ENCODE results near the gene AIF1L.

AIF1L gene

DNA sequence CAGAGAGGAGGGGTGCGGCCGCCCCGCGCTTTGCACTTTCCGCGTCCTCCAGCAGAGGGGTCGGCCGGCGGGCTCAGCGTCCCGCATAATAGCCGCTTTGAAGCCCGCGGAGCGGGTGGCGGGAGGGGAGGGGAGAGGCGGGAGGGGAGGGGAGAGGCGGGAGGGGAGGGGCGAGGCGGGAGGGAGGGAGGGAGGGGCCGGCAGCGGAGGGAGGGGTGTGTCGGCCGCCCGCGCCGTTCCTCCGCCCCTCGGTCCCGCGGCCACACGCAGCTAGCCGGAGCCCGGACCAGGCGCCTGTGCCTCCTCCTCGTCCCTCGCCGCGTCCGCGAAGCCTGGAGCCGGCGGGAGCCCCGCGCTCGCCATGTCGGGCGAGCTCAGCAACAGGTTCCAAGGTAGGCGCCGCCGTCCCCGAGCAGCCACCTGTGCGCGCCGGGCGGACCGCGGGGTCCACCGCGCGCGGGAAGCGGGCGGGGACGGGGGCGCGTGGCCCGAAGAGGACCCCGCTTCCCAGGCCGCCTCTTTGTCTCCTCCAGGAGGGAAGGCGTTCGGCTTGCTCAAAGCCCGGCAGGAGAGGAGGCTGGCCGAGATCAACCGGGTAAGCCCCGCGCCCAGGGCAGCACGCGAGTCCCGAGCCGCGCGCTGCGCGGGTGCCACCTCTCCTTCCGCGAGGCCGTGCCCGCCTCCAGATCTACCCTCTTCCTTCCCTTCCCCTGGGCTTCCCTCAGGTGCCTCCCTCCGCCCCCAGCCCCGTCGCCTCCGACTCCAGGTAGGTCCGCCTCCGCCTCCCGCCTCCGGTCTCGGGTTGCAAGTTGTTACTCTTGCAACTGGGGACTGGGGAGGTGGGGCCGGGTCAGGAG is at the start of gene AIF1L:
Gene AIF1L (plus strand): TSS at position 263 of the 857 bp plus-strand sequence. CDS start 99 bp downstream, at position 362.
- no peak for DNase-seq

DNA sequence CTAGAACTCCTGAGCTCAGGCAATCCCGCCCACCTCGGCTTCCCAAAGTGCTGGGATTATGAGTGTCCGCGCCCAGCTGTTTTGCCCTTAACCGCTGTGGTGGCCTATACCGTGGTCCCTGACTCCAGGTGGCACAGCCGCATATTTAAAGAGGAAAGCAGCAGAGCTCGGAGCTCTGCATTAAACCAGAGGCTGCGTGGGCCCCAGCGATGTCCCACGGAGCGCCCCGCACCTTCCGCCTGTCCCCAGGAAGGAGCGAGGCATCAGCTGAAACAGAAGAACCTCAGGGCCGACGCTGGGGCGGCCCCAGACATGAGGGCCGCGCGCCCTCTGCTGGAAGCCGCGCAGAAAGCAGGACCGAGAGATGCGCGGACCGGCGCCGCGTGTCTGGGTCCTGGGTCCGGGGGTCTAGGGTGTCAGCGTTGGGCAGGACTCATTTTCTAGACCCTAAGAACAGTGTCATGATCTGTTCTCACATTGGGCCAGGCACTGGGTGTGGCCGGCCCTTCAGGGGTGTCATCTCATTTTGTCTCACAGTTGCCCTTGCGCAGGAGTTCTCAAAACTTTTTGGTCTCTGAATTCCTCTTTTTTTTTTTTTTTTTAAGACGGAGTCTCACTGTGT is 49.6 kb upstream of the AIF1L start:
- no peak for DNase-seq

DNA sequence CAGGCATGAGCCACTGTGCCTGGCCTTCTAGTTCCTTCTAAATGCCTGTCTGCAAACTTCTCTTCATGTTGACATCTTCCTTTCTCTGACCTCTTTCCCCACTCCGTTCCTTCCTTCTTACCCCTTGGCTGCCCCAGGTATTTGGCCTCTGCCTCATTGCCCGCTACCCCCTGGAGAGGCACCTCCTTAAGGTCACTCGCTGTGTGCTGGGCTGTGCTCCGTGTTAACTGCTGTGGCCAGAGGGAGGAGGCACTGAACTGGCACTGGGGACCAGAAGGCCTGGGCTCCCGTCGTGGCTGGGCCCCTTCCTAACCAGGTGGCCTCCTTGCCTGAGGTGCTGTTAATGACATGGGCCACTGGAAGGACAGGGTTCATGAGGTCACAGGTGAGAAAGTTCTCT is 48.0 kb upstream of the AIF1L start:
- no peak for DNase-seq

DNA sequence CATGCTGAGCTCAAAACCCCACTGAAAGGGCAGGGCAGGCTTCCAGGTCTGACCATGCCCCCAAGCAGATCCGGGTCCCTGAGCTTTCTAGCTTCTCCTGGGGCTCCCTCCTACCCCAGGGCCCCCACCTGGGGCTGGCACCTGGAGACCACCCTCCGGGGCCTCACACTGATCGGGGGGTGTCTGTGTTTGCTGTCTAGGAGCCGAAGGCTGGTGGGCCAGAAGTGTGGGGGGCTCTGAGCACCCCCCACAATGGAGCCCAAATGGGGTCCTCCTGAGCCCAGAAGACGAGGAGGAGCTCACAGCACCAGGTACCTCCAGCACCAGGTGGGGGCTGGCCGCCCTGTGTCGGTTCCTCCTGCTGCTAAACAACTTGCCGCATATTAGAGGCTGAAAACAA is 47.5 kb upstream of the AIF1L start:
- DNase-seq: no peak

DNA sequence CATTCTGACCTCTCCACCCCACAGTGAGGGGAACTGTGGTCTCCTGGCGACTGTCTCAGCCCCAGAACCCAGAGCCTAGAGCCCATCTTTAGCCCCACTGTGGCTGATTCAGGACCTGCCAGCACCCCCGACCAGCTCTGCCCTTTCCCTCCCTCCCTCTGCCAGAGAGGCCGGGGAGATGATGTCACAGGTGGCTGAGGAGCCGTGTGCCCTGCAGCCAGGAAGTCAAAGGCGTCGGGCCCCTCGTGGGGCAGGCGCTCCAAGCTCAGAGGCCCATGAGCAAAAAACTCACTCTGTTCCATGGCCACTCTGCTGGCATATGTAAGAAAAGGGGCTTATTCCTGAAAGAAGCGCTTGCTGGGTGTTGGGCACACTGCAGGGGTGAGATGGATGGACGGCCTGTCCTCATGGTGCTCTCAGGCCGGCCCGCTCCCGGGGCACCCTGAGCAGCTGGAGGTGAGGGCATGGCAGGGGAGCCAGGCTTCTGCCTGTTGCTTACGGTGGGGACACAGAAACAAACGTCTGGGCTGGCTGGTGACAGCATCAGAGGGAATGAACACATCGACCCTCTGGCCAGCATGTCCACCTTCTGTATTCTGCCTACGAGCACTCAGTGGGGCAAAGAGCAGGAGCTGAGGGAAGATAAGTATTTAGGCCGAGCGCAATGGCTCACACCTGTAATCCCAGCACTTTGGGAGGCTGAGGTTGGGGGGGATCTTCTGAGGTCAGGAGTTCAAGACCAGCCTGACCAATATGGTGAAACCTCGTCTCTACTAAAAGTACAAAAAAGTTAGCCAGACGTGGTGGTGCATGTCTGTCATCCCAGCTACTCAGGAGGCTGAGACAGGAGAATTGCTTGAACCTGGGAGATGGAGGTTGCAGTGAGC is 46.3 kb upstream of the AIF1L start:
- no peak for DNase-seq

DNA sequence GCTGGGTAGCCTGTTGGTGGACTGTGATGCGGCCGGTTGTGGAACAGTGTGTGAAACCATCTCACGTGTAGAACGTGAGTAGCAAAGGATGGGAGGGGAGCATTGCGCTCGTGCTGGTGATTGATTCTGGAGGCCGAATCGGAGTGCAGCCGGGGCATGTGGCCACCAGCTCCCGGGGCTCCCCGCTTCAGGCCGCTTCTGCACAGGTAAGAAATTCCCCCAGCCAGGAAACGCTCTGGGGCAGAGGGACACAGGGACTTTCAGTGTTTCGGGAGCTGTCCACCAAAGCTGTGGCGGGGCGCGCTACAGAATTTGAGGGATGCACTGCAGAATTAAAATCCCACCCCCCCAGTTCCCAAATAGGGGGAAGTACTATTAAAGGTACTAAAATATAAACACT is 45.5 kb upstream of the AIF1L start:
- no peak for DNase-seq

DNA sequence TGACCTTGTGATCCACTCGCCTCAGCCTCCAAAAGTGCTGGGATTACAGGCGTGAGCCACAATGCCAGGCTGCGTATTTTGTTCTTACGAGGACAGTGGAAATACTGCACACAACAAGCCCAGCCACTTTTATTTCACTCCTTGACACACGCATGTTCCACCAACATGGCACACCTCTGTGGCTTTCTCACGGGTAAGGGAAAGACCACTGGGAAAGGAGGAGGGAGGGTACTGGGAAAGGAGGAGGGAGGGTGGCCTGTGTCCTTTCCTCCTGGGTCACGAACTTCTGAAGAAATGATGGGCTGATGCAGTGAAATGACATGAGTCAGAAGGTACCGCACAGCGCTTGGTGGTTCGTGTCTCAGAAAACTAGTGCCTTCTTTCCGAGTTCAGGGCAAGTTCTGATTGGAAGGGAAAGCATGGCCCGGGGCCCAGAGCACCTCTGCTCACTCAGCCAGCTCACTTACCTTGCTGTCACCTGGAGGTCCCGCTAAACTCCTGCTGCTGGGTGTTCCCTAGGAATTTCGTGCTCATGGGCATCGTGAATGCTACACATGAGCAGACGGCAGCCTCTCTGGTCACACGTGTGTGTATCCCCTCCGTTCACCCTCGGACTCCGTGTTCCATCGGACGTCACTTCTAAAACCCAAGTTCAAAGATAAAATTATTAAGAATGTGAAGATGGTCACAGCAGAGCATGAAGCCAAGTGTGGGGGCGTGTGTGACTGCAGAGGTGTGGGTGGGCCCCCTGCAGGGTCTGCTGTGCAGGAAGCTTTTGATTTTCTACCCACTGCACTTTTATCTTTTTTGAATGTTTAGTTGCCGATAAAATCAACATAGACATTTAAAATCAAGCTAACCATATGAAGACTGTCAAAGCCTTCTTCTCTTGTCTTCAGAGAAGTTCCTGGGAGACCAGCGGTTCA is 44.5 kb upstream of the AIF1L start:
- no peak for DNase-seq

DNA sequence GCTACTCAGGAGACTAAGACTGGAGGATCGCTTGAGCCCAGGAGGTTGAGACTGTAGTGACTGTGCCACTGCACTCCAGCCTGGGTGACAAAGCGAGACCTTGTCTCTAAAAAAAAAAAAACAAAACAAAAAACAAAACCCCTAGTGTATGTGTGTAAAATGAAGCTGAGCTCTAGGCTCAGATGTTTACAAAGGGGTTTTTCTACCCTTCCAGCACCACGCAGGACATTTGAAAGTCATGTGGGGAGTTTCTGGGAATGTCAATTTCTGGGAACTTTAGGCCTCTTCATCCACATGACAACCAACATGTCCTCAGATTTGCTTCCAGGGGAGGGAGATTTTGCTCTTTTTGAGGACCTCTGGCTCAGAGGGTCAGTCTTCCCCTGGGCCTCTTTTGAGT is 42.4 kb upstream of the AIF1L start:
- no peak for DNase-seq

DNA sequence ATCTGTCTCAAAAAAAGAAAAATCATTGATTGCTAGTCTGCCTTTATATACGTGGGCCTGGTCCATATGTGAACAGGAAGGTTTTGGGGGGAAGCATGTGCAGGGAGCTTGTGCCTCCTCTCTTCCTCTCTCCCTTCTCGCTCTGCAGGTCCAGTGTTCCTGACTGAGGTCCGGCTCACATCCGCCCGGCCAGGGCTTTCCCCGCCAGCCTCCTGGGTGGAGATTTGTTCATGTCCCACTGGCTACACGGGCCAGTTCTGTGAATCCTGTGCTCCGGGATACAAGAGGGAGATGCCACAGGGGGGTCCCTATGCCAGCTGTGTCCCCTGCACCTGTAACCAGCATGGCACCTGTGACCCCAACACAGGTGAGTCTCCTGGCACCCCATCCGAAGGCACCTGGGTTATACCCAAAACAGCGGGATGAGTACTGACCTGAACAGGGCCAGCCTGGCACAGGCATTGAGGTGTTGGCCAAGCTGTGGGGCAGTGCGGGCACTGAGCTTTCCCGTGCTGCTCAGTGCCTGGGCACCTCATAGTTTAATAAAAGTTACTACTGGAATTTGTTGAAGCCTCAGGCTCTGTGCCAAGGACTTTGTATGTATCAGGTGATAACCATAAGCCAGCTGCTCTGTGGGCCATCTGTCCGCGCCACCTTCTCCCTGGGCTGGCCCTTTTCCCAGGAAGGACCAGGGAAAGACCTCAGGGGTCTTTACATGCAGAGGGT is 39.4 kb upstream of the AIF1L start:
- DNase-seq: no peak

DNA sequence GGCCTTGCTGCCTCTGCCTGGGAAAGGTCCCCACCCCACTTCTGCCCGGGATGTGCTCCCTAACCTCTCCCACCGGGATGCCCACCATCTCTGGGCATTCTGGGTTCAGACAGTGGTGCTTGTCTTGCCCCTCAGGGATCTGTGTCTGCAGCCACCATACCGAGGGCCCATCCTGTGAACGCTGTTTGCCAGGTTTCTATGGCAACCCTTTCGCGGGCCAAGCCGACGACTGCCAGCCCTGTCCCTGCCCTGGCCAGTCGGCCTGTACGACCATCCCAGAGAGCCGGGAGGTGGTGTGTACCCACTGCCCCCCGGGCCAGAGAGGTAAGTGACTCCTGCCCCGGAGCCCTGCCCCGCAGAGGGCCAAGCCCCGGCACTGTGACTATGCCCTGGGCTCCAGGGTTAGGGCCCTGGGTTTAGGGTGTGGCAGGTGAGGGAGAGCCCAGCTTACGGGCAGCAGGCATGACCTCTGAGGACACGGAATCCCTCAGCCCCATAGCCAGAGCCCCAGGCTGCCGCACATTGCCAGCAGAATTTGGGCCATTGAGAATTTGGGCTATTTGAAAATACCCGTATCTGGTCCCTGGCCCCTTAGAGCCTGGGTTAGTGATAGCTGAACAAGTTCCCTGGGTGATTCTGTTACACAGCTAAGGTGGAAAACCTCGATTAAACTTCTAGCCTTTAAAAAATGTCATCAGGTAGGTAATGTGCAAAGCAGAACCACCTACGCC is 35.3 kb upstream of the AIF1L start:
- DNase-seq: no peak

DNA sequence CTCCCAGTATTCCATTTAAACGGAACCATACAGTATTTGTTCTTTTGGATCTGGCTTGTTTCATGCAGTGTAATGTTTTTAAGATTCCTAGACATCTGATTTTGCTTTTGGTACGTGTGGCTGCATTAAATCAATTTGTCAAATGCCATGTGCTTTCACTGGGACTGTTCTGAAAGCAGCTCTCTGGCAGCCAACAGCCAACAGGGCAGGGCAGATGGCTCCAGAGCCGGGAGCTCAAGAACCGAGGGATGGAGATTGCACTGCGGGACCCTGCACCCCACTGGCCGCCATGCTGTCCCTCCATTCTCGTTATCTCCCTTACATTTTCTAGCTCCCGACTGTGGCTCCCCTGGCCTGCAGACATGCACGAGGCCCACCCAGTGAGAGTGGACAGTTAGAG is 33.4 kb upstream of the AIF1L start:
- no peak for DNase-seq

DNA sequence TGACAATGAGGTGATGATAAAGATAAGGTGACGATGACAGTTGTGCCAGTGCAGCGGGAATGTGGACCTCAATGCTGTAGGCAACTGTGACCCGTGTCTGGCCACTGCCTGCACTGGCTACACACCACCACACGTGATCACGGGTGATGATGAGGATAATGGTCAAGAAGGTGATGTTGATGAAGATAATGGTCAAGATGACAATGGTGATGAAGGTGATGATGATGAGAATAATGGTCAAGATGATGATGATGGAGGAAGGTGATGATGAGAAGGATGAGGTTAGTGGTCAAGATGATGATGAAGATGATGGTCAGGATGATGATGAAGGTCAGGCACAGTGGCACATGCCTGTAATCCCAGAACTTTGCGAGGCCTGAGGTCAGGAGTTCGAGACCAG is 30.7 kb upstream of the AIF1L start:
- no peak for DNase-seq

DNA sequence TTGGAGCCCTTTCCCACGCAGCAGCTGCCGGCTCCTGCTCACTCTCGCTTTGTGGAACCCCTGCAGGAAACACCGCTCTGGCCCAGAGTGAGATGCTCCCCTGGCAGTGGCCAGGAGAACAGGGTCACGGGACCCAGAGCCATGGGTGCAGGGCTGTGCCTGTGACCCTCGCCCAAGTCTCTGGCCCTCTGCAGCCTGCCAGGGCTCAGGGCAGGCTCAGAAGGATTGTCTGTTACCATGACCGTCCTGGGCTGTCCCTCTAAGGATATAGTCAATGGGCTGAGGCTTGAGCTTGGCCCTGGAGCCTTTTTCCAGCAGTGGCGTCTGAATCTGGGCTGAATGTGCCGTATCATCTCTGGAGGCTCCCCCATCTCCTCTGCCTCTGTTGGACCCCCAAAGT is 28.7 kb upstream of the AIF1L start:
- DNase-seq: no peak

DNA sequence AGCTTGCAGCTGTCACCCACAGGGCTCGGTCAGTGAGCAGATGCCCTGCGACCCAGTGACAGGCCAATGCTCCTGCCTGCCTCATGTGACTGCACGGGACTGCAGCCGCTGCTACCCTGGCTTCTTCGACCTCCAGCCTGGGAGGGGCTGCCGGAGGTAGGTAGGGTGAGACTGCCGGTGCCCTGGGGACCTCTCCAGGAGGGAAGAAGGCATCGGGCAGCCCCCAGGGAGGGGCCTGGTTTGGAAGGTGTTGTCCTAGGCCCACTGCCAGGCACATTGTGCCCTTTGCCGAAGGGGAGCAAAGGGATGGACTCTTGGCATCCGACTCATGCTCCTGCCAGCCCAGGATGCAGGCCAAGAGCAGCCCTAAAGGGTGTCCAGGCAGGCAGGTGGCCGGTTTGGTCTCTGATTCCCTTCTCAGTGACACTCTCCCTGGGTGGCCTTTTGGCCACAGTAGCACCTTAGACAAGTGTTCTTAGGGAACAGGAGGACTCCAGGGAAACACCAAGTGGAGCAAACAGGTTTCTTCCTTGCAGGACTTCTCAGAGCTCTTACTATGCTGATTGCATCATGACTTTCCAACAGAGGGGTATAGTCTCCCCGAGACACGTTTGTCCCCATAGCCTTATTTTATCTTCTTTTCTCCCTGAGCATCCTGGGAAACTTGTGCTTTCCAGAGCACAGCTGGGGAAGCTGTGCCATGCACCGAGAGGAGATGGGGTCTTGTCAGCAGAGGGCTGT is 28.1 kb upstream of the AIF1L start:
- DNase-seq: no peak

DNA sequence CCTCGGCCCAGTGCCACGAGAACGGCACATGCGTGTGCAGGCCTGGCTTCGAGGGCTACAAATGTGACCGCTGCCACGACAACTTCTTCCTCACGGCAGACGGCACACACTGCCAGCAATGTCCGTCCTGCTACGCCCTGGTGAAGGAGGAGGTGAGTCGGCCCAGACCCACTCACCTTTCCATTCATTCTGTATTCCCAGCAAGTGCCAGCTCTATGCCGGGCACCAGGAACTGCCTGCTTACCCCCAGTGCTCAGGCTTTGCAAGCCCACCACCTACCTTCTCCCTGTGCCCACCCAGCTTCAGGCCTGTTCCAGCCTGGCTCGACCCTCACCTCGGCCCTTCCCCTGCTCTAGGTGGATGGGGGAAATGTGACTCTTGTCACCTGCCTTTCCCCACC is 26.6 kb upstream of the AIF1L start:
- DNase-seq: no peak

DNA sequence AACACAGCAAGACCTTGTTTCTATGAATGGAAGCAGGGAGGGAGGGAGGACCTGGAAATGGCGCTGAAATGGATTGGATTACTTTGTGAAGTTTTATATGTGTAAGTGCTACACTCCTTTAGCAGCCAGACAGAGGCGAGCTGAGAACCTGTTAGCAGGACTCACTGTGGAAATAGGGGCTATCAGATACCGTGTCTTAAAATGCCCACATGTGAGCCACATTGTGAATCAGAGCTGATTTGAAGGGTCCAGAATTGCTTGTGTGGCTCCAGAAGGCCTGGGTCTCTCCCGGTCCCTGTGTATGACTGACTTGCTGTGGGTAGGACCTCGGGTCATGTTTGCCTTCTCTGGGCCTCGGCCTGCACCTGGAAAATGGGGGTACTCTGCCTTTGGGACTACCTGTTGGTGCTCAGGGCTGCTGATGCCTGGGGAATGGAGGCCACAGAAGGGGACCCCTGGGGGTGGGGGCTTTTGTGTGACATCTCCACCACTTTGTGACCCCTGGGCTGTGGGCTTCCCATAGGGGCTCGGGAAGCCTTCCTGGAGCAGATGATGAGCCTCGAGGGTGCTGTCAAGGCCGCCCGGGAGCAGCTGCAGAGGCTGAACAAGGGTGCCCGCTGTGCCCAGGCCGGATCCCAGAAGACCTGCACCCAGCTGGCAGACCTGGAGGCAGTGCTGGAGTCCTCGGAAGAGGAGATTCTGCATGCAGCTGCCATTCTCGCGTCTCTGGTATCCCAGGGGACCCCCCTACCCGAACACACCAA is 24.0 kb upstream of the AIF1L start:
- DNase-seq: no peak

DNA sequence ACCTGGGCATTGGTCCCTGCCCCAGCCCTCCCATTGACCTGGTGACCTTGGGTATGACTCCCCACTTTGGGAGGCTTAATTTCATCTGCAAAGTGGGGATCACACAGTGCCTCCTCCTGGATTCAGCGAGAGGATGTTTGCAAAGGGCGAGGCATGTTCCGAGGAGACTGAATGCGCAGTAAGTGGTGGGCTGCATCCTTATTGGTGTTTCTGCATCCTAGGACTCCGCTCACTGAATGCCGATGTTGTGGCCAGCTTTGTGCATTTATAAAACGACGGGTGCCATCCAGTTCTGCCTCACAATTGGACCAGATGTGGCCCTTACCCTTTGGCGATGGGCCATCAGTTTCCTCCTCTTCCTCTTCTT is 23.5 kb upstream of the AIF1L start:
- no peak for DNase-seq

DNA sequence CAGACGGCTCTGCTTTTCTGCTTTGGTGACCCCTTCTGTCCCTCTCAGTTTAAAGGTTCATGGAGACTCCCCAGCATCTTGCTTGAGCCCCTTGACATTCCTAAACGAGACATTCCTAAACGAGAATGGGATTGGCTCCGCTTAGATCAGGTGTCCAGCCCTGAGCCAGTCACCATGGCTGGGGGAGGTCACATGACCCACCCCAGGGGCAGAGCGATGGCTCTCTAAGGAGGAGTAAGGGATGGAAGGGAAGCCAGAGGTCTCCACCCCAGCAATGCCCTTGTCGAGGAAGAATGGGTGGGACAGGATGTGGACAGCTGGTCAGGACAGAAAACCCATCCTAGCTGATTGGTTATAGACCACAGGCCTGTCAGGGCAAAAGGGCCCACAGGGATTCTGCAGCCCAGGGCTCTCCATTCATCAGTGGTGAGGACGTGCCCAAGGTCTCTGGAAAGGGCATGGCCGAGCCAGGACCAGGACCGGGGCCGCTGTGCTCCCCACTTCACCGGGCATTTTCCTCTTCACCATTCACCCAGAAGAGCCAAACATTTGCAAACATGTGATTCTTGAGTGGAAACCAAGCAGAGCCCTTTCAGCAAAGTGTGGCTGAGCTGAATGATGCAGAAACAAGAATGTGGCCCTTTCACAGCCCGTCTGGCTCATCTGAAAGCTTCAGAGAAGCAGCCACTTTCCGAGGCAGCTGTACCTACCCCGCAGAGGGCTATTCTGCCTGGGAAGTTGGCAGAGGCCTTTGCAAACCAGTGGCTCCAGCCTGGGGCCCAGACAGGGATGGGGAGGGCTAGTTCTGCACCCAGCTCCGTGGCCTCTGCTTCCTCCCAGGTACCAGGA is 19.8 kb upstream of the AIF1L start:
- no peak for DNase-seq

All from NCI-H187 treated with DMSO at 0.1 percent for 48 hours (cell line).